Neural progenitor cell (in vitro differentiated cells): ENCODE measurements around the gene KCNMA1. TPM values are rescaled to one million over a fixed set of nuclear protein-coding genes. Genes with fewer than 3 reads are reported as not detected.

Experiments
- DNase-seq: peaks from one replicate; pipeline ENCODE4 v3.0.0-alpha.2; 2016; ENCODE audit warnings: low spot score
- H2AFZ ChIP-seq: fragments of 200-600 bp; sonication (generic); replicated peaks from 2 replicates; pipeline ENCODE4 v1.6.1; 2016; ENCODE audit warnings: antibody characterized with exemption
- H3F3A ChIP-seq: fragments of 200-600 bp; sonication (generic); 2 replicates; pipeline ENCODE4 v1.6.1; 2016; ENCODE audit warnings: antibody characterized with exemption, low read depth
- H3K27ac ChIP-seq: fragments of 200-600 bp; sonication (generic); 2 replicates; pipeline ENCODE4 v1.5.1; 2016; ENCODE audit warnings: mild to moderate bottlenecking
- H3K27me3 ChIP-seq: fragments of 200-600 bp; sonication (generic); 2 replicates; pipeline ENCODE4 v1.6.1; 2016; ENCODE audit warnings: mild to moderate bottlenecking, moderate library complexity
- H3K36me3 ChIP-seq: fragments of 200-600 bp; sonication (generic); 2 replicates; pipeline ENCODE4 v1.5.1; 2016
- H3K4me1 ChIP-seq: fragments of 200-600 bp; sonication (generic); 2 replicates; pipeline ENCODE4 v1.6.1; 2016; ENCODE audit warnings: mixed run types
- H3K4me2 ChIP-seq: fragments of 200-600 bp; sonication (generic); 2 replicates; pipeline ENCODE4 v1.6.1; 2016
- H3K4me3 ChIP-seq: fragments of 200-600 bp; sonication (generic); 2 replicates; pipeline ENCODE4 v1.5.1; 2016
- H3K79me2 ChIP-seq: fragments of 200-600 bp; sonication (generic); 2 replicates; pipeline ENCODE4 v1.6.1; 2016; ENCODE audit warnings: low read depth
- H3K9ac ChIP-seq: fragments of 200-600 bp; sonication (generic); 2 replicates; pipeline ENCODE4 v1.6.1; 2016
- H3K9me3 ChIP-seq: fragments of 200-600 bp; sonication (generic); 2 replicates; pipeline ENCODE4 v1.5.1; 2016; ENCODE audit warnings: low read depth
- H4K20me1 ChIP-seq: fragments of 200-600 bp; sonication (generic); 2 replicates; pipeline ENCODE4 v1.6.1; 2016; ENCODE audit warnings: low read depth
- H3K27ac Mint-ChIP-seq: 3 replicates; pipeline ENCODE4 v1.8.0; 2021; ENCODE audit warnings: mixed read lengths
- H3K27me3 Mint-ChIP-seq: 2 replicates; pipeline ENCODE4 v1.8.0; 2022; ENCODE audit warnings: low read depth, mild to moderate bottlenecking, inconsistent platforms, moderate library complexity, mixed read lengths; ENCODE audit not compliant: insufficient read depth
- H3K36me3 Mint-ChIP-seq: 3 replicates; pipeline ENCODE4 v1.8.0; 2021; ENCODE audit warnings: mixed read lengths
- H3K4me1 Mint-ChIP-seq: 3 replicates; pipeline ENCODE4 v1.8.0; 2021; ENCODE audit warnings: mixed read lengths
- H3K4me3 Mint-ChIP-seq: 3 replicates; pipeline ENCODE4 v1.8.0; 2021; ENCODE audit warnings: mild to moderate bottlenecking, moderate library complexity, mixed read lengths
- H3K9me3 Mint-ChIP-seq: 3 replicates; pipeline ENCODE4 v1.8.0; 2020; ENCODE audit warnings: mixed read lengths
- EZH2 ChIP-seq: fragments of 200-600 bp; sonication (generic); IDR thresholded peaks from 2 replicates; pipeline ENCODE4 v1.6.1; 2017; ENCODE audit warnings: antibody characterized with exemption, mild to moderate bottlenecking, moderate library complexity
- EZH2phosphoT487 ChIP-seq: fragments of 200-600 bp; sonication (generic); IDR thresholded peaks from 2 replicates; pipeline ENCODE4 v1.6.1; 2017; ENCODE audit warnings: antibody characterized with exemption
- total RNA-seq: library from RNA; depleted of rRNA; stranded (reverse); fragments of >200 nt; gene quantifications from 2 replicates; pipeline ENCODE4 v1.2.3, GENCODE V29; 2015; ENCODE audit warnings: low replicate concordance
- TF ChIP-seq, protein P1 (sequence below): fragments of 200-600 bp; sonication (generic); IDR thresholded peaks from 2 replicates; pipeline ENCODE4 v1.5.1; 2017; ENCODE audit warnings: antibody characterized with exemption, mild to moderate bottlenecking

Gene KCNMA1
- total RNA-seq, 1 donor from 2014 or later, result 2.4 TPM

DNA sequence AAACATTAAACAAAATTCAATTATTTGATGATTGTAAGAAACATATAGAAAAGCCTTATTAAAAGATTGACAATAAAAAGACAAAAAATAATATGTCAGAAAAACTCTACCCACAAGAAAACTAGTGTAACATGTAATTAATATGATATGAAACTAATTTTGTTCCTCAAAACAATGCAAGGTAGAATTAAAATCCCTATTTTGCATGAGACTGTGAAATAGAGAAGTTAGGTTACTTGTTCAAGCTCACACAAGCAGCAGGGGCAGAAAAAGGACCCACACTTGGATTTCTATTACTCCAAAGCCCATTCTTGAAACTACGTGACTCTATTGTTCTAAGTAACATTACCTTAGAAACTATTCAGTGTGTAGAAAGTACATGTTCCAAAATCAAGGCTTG, 96.4 kb downstream of the KCNMA1 start:
- H3K27me3 Mint-ChIP-seq, result no peaks in the 10 kb centered on the region
- H3K79me2 ChIP-seq, result no peaks in the 10 kb centered on the region
- no peak overlapping the region for H2AFZ ChIP-seq
- no peaks in the 10 kb centered on the region for H3K4me1 ChIP-seq
- no peak overlapping the region for H3K27ac ChIP-seq
- no peaks in the 10 kb centered on the region for H3K4me1 Mint-ChIP-seq
- no peaks in the 10 kb centered on the region for H3K27me3 ChIP-seq
- no peaks in the 10 kb centered on the region for H3K36me3 Mint-ChIP-seq
- H4K20me1 ChIP-seq, result no peaks in the 10 kb centered on the region
- peaks cover 10% of the 10 kb centered on the region for H3K9me3 Mint-ChIP-seq
- no peak for TF ChIP-seq EZH2phosphoT487
- TF ChIP-seq, protein P1, sequence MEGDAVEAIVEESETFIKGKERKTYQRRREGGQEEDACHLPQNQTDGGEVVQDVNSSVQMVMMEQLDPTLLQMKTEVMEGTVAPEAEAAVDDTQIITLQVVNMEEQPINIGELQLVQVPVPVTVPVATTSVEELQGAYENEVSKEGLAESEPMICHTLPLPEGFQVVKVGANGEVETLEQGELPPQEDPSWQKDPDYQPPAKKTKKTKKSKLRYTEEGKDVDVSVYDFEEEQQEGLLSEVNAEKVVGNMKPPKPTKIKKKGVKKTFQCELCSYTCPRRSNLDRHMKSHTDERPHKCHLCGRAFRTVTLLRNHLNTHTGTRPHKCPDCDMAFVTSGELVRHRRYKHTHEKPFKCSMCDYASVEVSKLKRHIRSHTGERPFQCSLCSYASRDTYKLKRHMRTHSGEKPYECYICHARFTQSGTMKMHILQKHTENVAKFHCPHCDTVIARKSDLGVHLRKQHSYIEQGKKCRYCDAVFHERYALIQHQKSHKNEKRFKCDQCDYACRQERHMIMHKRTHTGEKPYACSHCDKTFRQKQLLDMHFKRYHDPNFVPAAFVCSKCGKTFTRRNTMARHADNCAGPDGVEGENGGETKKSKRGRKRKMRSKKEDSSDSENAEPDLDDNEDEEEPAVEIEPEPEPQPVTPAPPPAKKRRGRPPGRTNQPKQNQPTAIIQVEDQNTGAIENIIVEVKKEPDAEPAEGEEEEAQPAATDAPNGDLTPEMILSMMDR, result no peak
- no peak for TF ChIP-seq EZH2
- no peak overlapping the region for H3K27ac Mint-ChIP-seq
- no peak overlapping the region for H3K4me2 ChIP-seq
- no peaks in the 10 kb centered on the region for H3K36me3 ChIP-seq
- H3K4me3 ChIP-seq, result no peak overlapping the region
- peaks cover 5% of the 10 kb centered on the region for H3K9me3 ChIP-seq
- H3K9ac ChIP-seq, result no peak overlapping the region
- no peak overlapping the region for H3K4me3 Mint-ChIP-seq
- DNase-seq, result no peak
- no peaks in the 10 kb centered on the region for H3F3A ChIP-seq

DNA sequence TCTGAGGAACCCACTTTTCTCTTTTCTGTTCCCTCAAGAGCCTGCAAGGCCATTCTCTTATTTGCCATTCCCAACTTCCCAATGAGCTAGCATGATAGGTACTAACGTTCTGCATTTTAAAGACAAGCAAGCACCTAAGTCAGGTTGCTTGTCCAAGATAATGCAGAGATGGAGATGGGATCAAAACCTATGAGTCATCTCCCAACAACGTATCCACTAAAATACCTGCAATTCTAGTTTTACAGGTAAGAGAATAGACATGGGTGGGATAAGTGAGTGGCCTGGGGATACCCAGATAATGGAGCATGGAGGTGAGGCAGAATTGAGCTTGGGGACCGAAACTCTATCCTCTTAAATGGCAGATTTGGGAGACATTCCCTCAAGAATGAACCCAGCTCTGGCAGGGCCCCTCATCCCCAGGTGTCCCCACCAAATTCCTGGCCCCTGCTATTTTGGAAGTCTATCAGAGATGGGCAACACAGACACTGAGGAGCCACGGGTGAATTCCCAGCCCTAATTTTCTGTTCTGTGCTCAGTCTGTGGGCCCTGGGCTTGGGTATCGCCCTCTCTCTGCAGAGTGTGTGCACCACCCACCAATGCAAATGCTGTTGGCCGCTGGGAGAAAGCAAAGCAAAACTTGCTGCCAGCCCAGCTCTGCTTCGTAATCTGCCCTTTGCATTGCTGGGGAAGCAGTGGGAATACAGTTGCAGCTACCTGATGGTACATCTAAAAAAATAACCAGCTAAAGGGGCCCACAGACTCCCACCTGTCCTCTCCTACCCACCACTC, 98.3 kb downstream of the KCNMA1 start:
- H3K9me3 Mint-ChIP-seq, result peaks cover 10% of the 10 kb centered on the region
- H3K36me3 Mint-ChIP-seq, result no peaks in the 10 kb centered on the region
- Histone ChIP-seq H3K4me3 (no peak overlapping the region), H3K36me3 (no peaks in the 10 kb centered on the region), H4K20me1 (no peaks in the 10 kb centered on the region), H3K4me2 (no peak overlapping the region), H3K27me3 (no peaks in the 10 kb centered on the region), H3K27ac (no peak overlapping the region), H3K9me3 (peaks cover 5% of the 10 kb centered on the region), H3F3A (no peaks in the 10 kb centered on the region), H2AFZ (no peak overlapping the region), H3K4me1 (no peaks in the 10 kb centered on the region), H3K9ac (no peak overlapping the region), H3K79me2 (no peaks in the 10 kb centered on the region)
- TF ChIP-seq, protein P1, result no peak
- TF ChIP-seq EZH2, result no peak
- no peak for TF ChIP-seq EZH2phosphoT487
- H3K27ac Mint-ChIP-seq, result no peak overlapping the region
- H3K27me3 Mint-ChIP-seq, result no peaks in the 10 kb centered on the region
- no peak overlapping the region for H3K4me3 Mint-ChIP-seq
- DNase-seq, result no peak
- H3K4me1 Mint-ChIP-seq, result no peaks in the 10 kb centered on the region

DNA sequence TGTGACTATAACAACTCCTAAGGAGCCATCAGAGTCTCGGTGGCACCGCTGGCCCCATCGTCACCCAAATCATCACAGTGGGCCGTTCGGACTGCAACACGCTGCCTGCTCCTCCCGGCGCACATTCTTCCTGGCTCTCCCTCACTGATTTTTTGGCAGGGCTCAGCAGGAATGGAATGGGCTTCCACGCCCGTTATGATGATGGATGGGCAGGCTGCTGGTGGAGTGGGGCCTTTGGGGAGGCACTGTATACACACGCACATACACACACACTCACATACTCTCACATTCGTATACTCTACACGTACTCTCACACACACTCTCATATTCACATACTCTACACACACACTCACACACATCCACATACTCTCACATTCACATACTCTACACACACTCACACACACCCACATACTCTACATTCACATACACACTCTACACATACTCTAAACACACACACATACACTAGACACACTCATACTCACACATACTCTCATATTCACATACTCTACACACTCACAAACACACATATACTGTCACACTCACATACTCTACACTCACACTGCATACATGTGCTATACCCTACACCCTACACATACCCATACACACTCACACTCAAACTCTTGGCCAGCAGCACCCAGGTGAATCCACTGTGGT, 99.8 kb downstream of the KCNMA1 start:
- no peak for TF ChIP-seq EZH2phosphoT487
- TF ChIP-seq, protein P1, result no peak
- TF ChIP-seq EZH2, result no peak
- H3K36me3 Mint-ChIP-seq, result no peaks in the 10 kb centered on the region
- no peak overlapping the region for H3K4me2 ChIP-seq
- no peak overlapping the region for H2AFZ ChIP-seq
- no peaks in the 10 kb centered on the region for H3K79me2 ChIP-seq
- peaks cover 5% of the 10 kb centered on the region for H3K9me3 ChIP-seq
- peaks cover 7% of the 10 kb centered on the region for H3K4me1 ChIP-seq
- no peak for DNase-seq
- no peaks in the 10 kb centered on the region for H3K27me3 ChIP-seq
- H3K9me3 Mint-ChIP-seq, result no peaks in the 10 kb centered on the region
- no peak overlapping the region for H3K4me3 ChIP-seq
- H3K4me1 Mint-ChIP-seq, result peaks cover 8% of the 10 kb centered on the region
- H3K27me3 Mint-ChIP-seq, result no peaks in the 10 kb centered on the region
- no peaks in the 10 kb centered on the region for H3K36me3 ChIP-seq
- H3K27ac Mint-ChIP-seq, result no peak overlapping the region
- no peaks in the 10 kb centered on the region for H4K20me1 ChIP-seq
- no peak overlapping the region for H3K4me3 Mint-ChIP-seq
- H3K9ac ChIP-seq, result no peak overlapping the region
- H3F3A ChIP-seq, result no peaks in the 10 kb centered on the region
- H3K27ac ChIP-seq, result no peak overlapping the region
